Measurements from ENCODE around the gene XYLT1. TPM values are rescaled to one million over a fixed set of nuclear protein-coding genes. Genes with fewer than 3 reads are reported as not detected.

Gene XYLT1
- total and polyA plus RNA-seq, 10 of the 15 experiments (the other 5 are each of a cell fraction or from before 2014, with no cell fraction given): 0.88 to 14.8 (median 5.8) TPM

DNA sequence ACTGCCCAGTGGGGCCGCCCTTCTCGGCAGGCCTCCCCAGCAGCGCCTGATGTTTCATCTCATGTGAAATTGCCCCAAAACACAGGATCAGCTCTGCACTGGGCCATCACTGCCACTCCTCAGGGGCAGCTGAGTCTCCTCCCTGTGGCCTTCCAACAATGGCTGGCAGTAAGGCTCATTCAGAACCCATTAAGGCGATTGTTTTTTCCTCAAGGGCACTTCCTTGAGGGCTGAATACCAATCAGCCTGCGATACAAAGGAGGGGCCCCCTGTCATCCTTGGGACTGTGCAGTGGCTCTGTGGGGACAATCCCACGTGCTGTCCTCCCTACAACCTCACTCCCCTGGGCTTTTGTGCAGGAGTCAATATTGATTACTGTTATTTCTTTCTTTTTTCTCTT lies 47.5 kb downstream of the XYLT1 start:
- FAIRE-seq (no peak), DNase-seq (ENCODE audit: low read depth, low spot score) (no peak), ATAC-seq (no peak)
- Histone ChIP-seq H3K4me1 (ENCODE audit: control insufficient read depth, insufficient read depth, low read length) (no peaks in the 10 kb centered on the region), H2AFZ (ENCODE audit: control insufficient read depth, low read depth, low read length) (no peak overlapping the region), H3K4me2 (ENCODE audit: control insufficient read depth, insufficient read depth) (no peak overlapping the region), H3K4me3 (no peak overlapping the region), H3K79me2 (ENCODE audit: control insufficient read depth, insufficient read depth, low read length) (no peaks in the 10 kb centered on the region), H3K36me3 (ENCODE audit: control insufficient read depth in 2 of 2, insufficient read depth in 2 of 2, low read length in 1 of 2) (no peaks in the 10 kb centered on the region), H3K27me3 (replicated peaks in 1 of 2; ENCODE audit: control insufficient read depth in 2 of 2, insufficient read depth in 2 of 2, low read length in 1 of 2) (no peaks in the 10 kb centered on the region), H4K20me1 (ENCODE audit: control insufficient read depth, insufficient read depth) (no peaks in the 10 kb centered on the region), H3K9me3 (replicated peaks; ENCODE audit: control insufficient read depth, insufficient read depth, low read length) (no peaks in the 10 kb centered on the region; the same call in 2 of the 3 replicates), H3K27ac (ENCODE audit: control insufficient read depth, insufficient read depth) (no peak overlapping the region), H3K9ac (ENCODE audit: control insufficient read depth, insufficient read depth, low read length) (no peak overlapping the region)
- in situ Hi-C loops (cut with MboI) (no loop called here), intact Hi-C loops (cut with micrococcal nuclease; ENCODE audit: unreplicated experiment) (no loop called here)
- ChIA-PET CTCF (no interaction called here), SMC1A (ENCODE audit: uncharacterized antibody, unreplicated experiment) (interaction anchor here (0.6 kb wide), 1 partner anchor 42 kb away, joined by 3 read pairs; no protein-coding TSS in a partner anchor), RAD21 (ENCODE audit: unreplicated experiment) (no interaction called here), POLR2A (interaction anchor here (0.7 kb wide), 1 partner anchor 522 kb away, joined by 3 read pairs; no protein-coding TSS in a partner anchor)
- 79% methylated on average over 6 of the region's 6 CpGs for WGBS (ENCODE audit: insufficient coverage, insufficient replicate concordance, low lambda C conversion rate, missing lambda C conversion rate)
- BruUV-seq (replicated peaks): no TSS peak
- TF ChIP-seq JUNB (IDR thresholded peaks at IDR 0.05): no peak
- TF ChIP-seq FOXK2 (IDR thresholded peaks at IDR 0.05): no peak

DNA sequence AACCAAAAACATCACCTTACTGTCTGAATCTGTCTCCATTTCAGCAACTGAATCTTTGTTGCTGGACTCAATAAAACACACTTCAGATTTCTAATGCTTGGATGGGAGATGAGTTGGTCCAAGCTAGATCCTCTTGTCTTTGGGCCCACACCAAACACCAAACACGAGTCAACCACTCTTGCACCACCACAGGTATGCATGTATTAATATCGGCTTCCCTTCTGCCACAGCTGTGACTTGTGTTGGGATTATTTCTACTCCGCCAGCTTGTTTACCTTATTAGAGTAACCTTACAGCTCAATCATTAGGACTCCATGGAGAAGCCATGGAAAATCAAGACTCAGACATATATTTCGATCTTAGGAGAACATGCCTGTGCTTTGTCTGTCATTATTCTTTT lies 49.9 kb downstream of the XYLT1 start:
- H3K27ac ChIP-seq (ENCODE audit: control insufficient read depth, insufficient read depth): no peak overlapping the region
- H3K4me2 ChIP-seq (ENCODE audit: control insufficient read depth, insufficient read depth): no peak overlapping the region
- no peaks in the 10 kb centered on the region for H3K27me3 ChIP-seq (replicated peaks in 1 of 2; ENCODE audit: control insufficient read depth in 2 of 2, insufficient read depth in 2 of 2, low read length in 1 of 2)
- H4K20me1 ChIP-seq (ENCODE audit: control insufficient read depth, insufficient read depth): no peaks in the 10 kb centered on the region
- POLR2A ChIA-PET: interaction anchor here (1.0 to 1.2 kb wide), 3 partner anchors 25 to 175 kb away, joined by 3 to 4 read pairs (median 3); no protein-coding TSS in a partner anchor
- no peaks in the 10 kb centered on the region for H3K36me3 ChIP-seq (ENCODE audit: control insufficient read depth in 2 of 2, insufficient read depth in 2 of 2, low read length in 1 of 2)
- SMC1A ChIA-PET (ENCODE audit: uncharacterized antibody, unreplicated experiment): interaction anchor here (0.8 to 1.9 kb wide), 7 partner anchors 9 to 119 kb away, joined by 3 to 7 read pairs (median 3); no protein-coding TSS in a partner anchor
- in situ Hi-C loops (cut with MboI): no loop called here
- H3K4me3 ChIP-seq: no peak overlapping the region
- intact Hi-C loops (cut with micrococcal nuclease; ENCODE audit: unreplicated experiment): no loop called here
- FAIRE-seq (no peak), ATAC-seq (no peak), DNase-seq (ENCODE audit: low read depth, low spot score) (no peak)
- BruUV-seq (replicated peaks): no TSS peak
- CTCF ChIA-PET: interaction anchor here (0.9 to 2.6 kb wide), 3 partner anchors 35 to 142 kb away, joined by 4 to 14 read pairs (median 4); no protein-coding TSS in a partner anchor
- no peaks in the 10 kb centered on the region for H3K79me2 ChIP-seq (ENCODE audit: control insufficient read depth, insufficient read depth, low read length)
- peaks cover 4% of the 10 kb centered on the region; the same call in 2 of the 3 replicates for H3K9me3 ChIP-seq (replicated peaks; ENCODE audit: control insufficient read depth, insufficient read depth, low read length)
- H3K4me1 ChIP-seq (ENCODE audit: control insufficient read depth, insufficient read depth, low read length): peaks cover 20% of the 10 kb centered on the region
- RAD21 ChIA-PET (ENCODE audit: unreplicated experiment): interaction anchor here (0.5 kb wide), 1 partner anchor 95 kb away, joined by 3 read pairs; no protein-coding TSS in a partner anchor
- no peak overlapping the region for H2AFZ ChIP-seq (ENCODE audit: control insufficient read depth, low read depth, low read length)
- no peak overlapping the region for H3K9ac ChIP-seq (ENCODE audit: control insufficient read depth, insufficient read depth, low read length)
- WGBS (ENCODE audit: insufficient coverage, insufficient replicate concordance, low lambda C conversion rate, missing lambda C conversion rate): 34% methylated on average over 4 of the region's 4 CpGs
- TF ChIP-seq, protein P1, sequence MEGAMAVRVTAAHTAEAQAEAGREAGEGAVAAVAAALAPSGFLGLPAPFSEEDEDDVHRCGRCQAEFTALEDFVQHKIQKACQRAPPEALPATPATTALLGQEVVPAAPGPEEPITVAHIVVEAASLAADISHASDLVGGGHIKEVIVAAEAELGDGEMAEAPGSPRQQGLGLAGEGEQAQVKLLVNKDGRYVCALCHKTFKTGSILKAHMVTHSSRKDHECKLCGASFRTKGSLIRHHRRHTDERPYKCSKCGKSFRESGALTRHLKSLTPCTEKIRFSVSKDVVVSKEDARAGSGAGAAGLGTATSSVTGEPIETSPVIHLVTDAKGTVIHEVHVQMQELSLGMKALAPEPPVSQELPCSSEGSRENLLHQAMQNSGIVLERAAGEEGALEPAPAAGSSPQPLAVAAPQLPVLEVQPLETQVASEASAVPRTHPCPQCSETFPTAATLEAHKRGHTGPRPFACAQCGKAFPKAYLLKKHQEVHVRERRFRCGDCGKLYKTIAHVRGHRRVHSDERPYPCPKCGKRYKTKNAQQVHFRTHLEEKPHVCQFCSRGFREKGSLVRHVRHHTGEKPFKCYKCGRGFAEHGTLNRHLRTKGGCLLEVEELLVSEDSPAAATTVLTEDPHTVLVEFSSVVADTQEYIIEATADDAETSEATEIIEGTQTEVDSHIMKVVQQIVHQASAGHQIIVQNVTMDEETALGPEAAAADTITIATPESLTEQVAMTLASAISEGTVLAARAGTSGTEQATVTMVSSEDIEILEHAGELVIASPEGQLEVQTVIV (IDR thresholded peaks at IDR 0.05; ENCODE audit: borderline replicate concordance, partially characterized antibody): no peak
- no peak for TF ChIP-seq ZNF622 (IDR thresholded peaks at IDR 0.05)
- no peak for TF ChIP-seq HDAC2 (IDR thresholded peaks at IDR 0.05)
- TF ChIP-seq, protein P2, sequence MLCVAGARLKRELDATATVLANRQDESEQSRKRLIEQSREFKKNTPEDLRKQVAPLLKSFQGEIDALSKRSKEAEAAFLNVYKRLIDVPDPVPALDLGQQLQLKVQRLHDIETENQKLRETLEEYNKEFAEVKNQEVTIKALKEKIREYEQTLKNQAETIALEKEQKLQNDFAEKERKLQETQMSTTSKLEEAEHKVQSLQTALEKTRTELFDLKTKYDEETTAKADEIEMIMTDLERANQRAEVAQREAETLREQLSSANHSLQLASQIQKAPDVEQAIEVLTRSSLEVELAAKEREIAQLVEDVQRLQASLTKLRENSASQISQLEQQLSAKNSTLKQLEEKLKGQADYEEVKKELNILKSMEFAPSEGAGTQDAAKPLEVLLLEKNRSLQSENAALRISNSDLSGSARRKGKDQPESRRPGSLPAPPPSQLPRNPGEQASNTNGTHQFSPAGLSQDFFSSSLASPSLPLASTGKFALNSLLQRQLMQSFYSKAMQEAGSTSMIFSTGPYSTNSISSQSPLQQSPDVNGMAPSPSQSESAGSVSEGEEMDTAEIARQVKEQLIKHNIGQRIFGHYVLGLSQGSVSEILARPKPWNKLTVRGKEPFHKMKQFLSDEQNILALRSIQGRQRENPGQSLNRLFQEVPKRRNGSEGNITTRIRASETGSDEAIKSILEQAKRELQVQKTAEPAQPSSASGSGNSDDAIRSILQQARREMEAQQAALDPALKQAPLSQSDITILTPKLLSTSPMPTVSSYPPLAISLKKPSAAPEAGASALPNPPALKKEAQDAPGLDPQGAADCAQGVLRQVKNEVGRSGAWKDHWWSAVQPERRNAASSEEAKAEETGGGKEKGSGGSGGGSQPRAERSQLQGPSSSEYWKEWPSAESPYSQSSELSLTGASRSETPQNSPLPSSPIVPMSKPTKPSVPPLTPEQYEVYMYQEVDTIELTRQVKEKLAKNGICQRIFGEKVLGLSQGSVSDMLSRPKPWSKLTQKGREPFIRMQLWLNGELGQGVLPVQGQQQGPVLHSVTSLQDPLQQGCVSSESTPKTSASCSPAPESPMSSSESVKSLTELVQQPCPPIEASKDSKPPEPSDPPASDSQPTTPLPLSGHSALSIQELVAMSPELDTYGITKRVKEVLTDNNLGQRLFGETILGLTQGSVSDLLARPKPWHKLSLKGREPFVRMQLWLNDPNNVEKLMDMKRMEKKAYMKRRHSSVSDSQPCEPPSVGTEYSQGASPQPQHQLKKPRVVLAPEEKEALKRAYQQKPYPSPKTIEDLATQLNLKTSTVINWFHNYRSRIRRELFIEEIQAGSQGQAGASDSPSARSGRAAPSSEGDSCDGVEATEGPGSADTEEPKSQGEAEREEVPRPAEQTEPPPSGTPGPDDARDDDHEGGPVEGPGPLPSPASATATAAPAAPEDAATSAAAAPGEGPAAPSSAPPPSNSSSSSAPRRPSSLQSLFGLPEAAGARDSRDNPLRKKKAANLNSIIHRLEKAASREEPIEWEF (IDR thresholded peaks at IDR 0.05; ENCODE audit: insufficient replicate concordance, low read depth, low read length): no peak
- no peak for TF ChIP-seq MTA2 (IDR thresholded peaks at IDR 0.05; ENCODE audit: low read depth)
- no peak for TF ChIP-seq SREBF2 (IDR thresholded peaks at IDR 0.05; ENCODE audit: low read length)
- no peak for TF ChIP-seq CREM (IDR thresholded peaks at IDR 0.05; ENCODE audit: low read depth)
- TF ChIP-seq JUNB (IDR thresholded peaks at IDR 0.05): no peak
- TF ChIP-seq GATAD2B (conservative IDR thresholded peaks at IDR 0.05; ENCODE audit: low read depth): no peak

Measured in GM12878 (cell line).